CD14-positive monocyte (primary cell): ENCODE results near the gene ACSL6. TPM values are rescaled to one million over a fixed set of nuclear protein-coding genes. Genes with fewer than 3 reads are reported as not detected.

Experiments used
- DNase-seq, 3 donors: peaks; one replicate each; pipeline ENCODE4 v3.0.0-alpha.2; 2011 to 2022
- H2AFZ ChIP-seq: 2 replicates; pipeline ENCODE4 v1.6.0; 2012; ENCODE audit warnings: mild to moderate bottlenecking, low read depth, low read length, inconsistent platforms; ENCODE audit not compliant: insufficient read depth, poor library complexity, severe bottlenecking
- H3K27ac ChIP-seq, 2 donors: 1 replicate in 1 of 2; 2 replicates in 1 of 2; pipeline ENCODE4 v1.5.1; 2012 to 2013; ENCODE audit warnings: low read length in 2 of 2, control low read depth in 1 of 2, inconsistent platforms in 1 of 2, low read depth in 1 of 2, mild to moderate bottlenecking in 1 of 2
- H3K27me3 ChIP-seq, 2 donors: one replicate each; pipeline versions ENCODE4 v1.6.0 to v1.6.1; 2011 to 2013; ENCODE audit warnings: low read length in 2 of 2; ENCODE audit not compliant: control insufficient read depth in 2 of 2, insufficient read depth in 2 of 2
- H3K36me3 ChIP-seq, 2 donors: replicated peaks in 1 of 2; 1 replicate in 1 of 2; 2 replicates in 1 of 2; pipeline versions ENCODE4 v1.5.1 to v1.6.1; 2012 to 2013; ENCODE audit warnings: low read length in 2 of 2, control low read depth in 1 of 2, inconsistent platforms in 1 of 2, mild to moderate bottlenecking in 1 of 2; ENCODE audit not compliant: insufficient read depth in 2 of 2, control insufficient read depth in 1 of 2
- H3K4me1 ChIP-seq, 2 donors: 1 replicate in 1 of 2; 2 replicates in 1 of 2; pipeline versions ENCODE4 v1.5.1 to v1.6.1; 2012 to 2013; ENCODE audit warnings: low read length in 2 of 2, control low read depth in 1 of 2, inconsistent platforms in 1 of 2, mild to moderate bottlenecking in 1 of 2, moderate library complexity in 1 of 2; ENCODE audit not compliant: insufficient read depth in 2 of 2, control insufficient read depth in 1 of 2
- H3K4me2 ChIP-seq: replicated peaks from 2 replicates; pipeline ENCODE3; 2012; ENCODE audit warnings: low read length, moderate library complexity, mild to moderate bottlenecking; ENCODE audit not compliant: poor library complexity, severe bottlenecking; ENCODE audit errors: extremely low read depth
- H3K4me3 ChIP-seq, 3 experiments: fragments of 200-600 bp in 1 of 3; sonication (generic) in 1 of 3; replicated peaks in 1 of 3; 1 replicate in 2 of 3; 2 replicates in 1 of 3; pipeline ENCODE4 v1.5.1; 2011 to 2013; ENCODE audit warnings: low read length in 3 of 3, mild to moderate bottlenecking in 3 of 3, control low read depth in 2 of 3, low read depth in 2 of 3, inconsistent platforms in 1 of 3, moderate library complexity in 1 of 3
- H3K79me2 ChIP-seq: 2 replicates; pipeline ENCODE4 v1.6.0; 2012; ENCODE audit warnings: mild to moderate bottlenecking, control low read depth, inconsistent platforms, low read length, moderate library complexity; ENCODE audit not compliant: insufficient read depth
- H3K9ac ChIP-seq: 2 replicates; pipeline ENCODE4 v1.6.0; 2017; ENCODE audit warnings: low read length, mild to moderate bottlenecking; ENCODE audit not compliant: insufficient read depth, poor library complexity, severe bottlenecking
- H3K9me3 ChIP-seq, 2 donors: replicated peaks in 1 of 2; 1 replicate in 1 of 2; 2 replicates in 1 of 2; pipeline versions ENCODE4 v1.5.1 to v1.6.1; 2012 to 2013; ENCODE audit warnings: low read length in 2 of 2, control low read depth in 1 of 2; ENCODE audit not compliant: control insufficient read depth in 1 of 2, insufficient read depth in 1 of 2
- H4K20me1 ChIP-seq: 2 replicates; pipeline ENCODE4 v1.6.0; 2012; ENCODE audit warnings: mild to moderate bottlenecking, low read length, control low read depth, moderate library complexity; ENCODE audit not compliant: insufficient read depth
- H3K27ac Mint-ChIP-seq, 7 donors: one replicate each; pipeline ENCODE4 v1.8.0; 2020; ENCODE audit warnings: mild to moderate bottlenecking in 7 of 7, mixed read lengths in 7 of 7, moderate library complexity in 6 of 7, inconsistent platforms in 2 of 7
- H3K27me3 Mint-ChIP-seq, 3 donors: one replicate each; pipeline ENCODE4 v1.8.0; 2021 to 2022; ENCODE audit warnings: low read depth in 3 of 3, mild to moderate bottlenecking in 3 of 3, mixed read lengths in 3 of 3, moderate library complexity in 3 of 3, inconsistent platforms in 1 of 3
- H3K36me3 Mint-ChIP-seq, 2 donors: one replicate each; pipeline ENCODE4 v1.8.0; 2020; ENCODE audit warnings: mixed read lengths in 2 of 2, inconsistent platforms in 1 of 2, mild to moderate bottlenecking in 1 of 2
- H3K4me1 Mint-ChIP-seq: one replicate; pipeline ENCODE4 v1.8.0; 2020; ENCODE audit warnings: mild to moderate bottlenecking, mixed read lengths
- H3K4me3 Mint-ChIP-seq, 2 donors: one replicate each; pipeline ENCODE4 v1.8.0; 2020; ENCODE audit warnings: mild to moderate bottlenecking in 2 of 2, mixed read lengths in 2 of 2, moderate library complexity in 1 of 2
- H3K9me3 Mint-ChIP-seq, 7 donors: one replicate each; pipeline ENCODE4 v1.8.0; 2020 to 2022; ENCODE audit warnings: mixed read lengths in 7 of 7, mild to moderate bottlenecking in 6 of 7, moderate library complexity in 6 of 7, inconsistent platforms in 2 of 7
- WGBS: methylation state at CpG from one replicate; pipeline ENCODE4 v1.1.5; 2013; ENCODE audit warnings: missing lambda C conversion rate; ENCODE audit not compliant: insufficient coverage; 5-methylcytosine and 5-hydroxymethylcytosine counted together
- intact Hi-C, 2 donors: fragments of 100-400 bp; cut with micrococcal nuclease; formaldehyde crosslinking; loops; one replicate each; pipeline versions ENCODE4 v1.15.0 to v1.15.1; 2023
- polyA plus RNA-seq, 3 donors: library from polyadenylated mRNA; depleted of rRNA in 1 of 3; unstranded in 2 of 3; stranded (reverse) in 1 of 3; fragments of 300-500 nt in 2 of 3; fragments of >200 nt in 1 of 3; fragmentation: Illumina TruSeq in 2 of 3; gene quantifications; 1 replicate in 2 of 3; 2 replicates in 1 of 3; pipeline ENCODE4 v1.2.3, GENCODE V29; 2012 to 2021
- TF ChIP-seq, protein P1 (sequence below): fragments of 200-600 bp; IDR thresholded peaks from one replicate; pipeline ENCODE4 v1.8.0; 2022; ENCODE audit warnings: antibody characterized with exemption, mild to moderate bottlenecking

The ACSL6 gene
- polyA plus RNA-seq, 3 donors = 0.45 TPM; not detected in 2

DNA sequence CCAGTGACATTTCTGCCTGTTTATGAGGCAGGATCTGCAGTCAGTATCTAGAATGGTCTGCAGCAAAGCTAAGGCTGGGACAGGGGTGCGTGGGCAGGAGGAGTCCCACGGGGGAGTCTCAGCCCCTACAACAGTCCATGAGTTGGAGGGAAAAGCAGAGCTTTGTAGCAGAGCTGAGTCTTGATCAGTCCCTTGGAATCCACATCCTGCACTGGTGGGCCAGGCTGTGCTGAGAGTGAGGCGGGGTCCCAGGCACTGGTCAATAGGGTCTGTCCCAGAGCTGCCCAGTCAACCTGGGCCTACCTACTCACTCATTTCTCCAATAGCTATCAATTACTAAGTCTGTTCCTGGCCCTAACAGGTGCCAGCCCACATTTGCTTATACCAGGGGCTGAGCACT is 5.9 kb downstream of the ACSL6 start:
- Histone ChIP-seq H3K79me2 (no peaks in the 10 kb centered on the region), H3K9me3 (peaks cover 0 to under 1% of the 10 kb centered on the region in 2 donors), H3K27ac (no peak overlapping the region), H3K4me3 (no peak overlapping the region), H4K20me1 (no peaks in the 10 kb centered on the region), H3K9ac (no peak overlapping the region), H3K4me2 (no peak overlapping the region), H2AFZ (no peak overlapping the region), H3K4me1 (peaks cover 0 to 3% of the 10 kb centered on the region in 2 donors), H3K36me3 (no peaks in the 10 kb centered on the region), H3K27me3 (peaks cover 18 to 25% of the 10 kb centered on the region in 2 donors)
- TF ChIP-seq, protein P1, sequence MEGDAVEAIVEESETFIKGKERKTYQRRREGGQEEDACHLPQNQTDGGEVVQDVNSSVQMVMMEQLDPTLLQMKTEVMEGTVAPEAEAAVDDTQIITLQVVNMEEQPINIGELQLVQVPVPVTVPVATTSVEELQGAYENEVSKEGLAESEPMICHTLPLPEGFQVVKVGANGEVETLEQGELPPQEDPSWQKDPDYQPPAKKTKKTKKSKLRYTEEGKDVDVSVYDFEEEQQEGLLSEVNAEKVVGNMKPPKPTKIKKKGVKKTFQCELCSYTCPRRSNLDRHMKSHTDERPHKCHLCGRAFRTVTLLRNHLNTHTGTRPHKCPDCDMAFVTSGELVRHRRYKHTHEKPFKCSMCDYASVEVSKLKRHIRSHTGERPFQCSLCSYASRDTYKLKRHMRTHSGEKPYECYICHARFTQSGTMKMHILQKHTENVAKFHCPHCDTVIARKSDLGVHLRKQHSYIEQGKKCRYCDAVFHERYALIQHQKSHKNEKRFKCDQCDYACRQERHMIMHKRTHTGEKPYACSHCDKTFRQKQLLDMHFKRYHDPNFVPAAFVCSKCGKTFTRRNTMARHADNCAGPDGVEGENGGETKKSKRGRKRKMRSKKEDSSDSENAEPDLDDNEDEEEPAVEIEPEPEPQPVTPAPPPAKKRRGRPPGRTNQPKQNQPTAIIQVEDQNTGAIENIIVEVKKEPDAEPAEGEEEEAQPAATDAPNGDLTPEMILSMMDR = no peak
- H3K27ac Mint-ChIP-seq = no peak overlapping the region
- H3K36me3 Mint-ChIP-seq = no peaks in the 10 kb centered on the region
- peaks cover 0 to 2% (median 0%) of the 10 kb centered on the region in 7 donors for H3K9me3 Mint-ChIP-seq
- no peak overlapping the region for H3K4me3 Mint-ChIP-seq
- H3K4me1 Mint-ChIP-seq = peaks cover 8% of the 10 kb centered on the region
- no peak for DNase-seq
- WGBS = 100% methylated on average over 3 of the region's 3 CpGs
- peaks cover 15 to 28% (median 28%) of the 10 kb centered on the region in 3 donors for H3K27me3 Mint-ChIP-seq
- intact Hi-C loops = loop anchor here in 1 of 2 donors (10.0 kb wide), 2 partner anchors 191 to 581 kb away; no protein-coding TSS in a partner anchor

DNA sequence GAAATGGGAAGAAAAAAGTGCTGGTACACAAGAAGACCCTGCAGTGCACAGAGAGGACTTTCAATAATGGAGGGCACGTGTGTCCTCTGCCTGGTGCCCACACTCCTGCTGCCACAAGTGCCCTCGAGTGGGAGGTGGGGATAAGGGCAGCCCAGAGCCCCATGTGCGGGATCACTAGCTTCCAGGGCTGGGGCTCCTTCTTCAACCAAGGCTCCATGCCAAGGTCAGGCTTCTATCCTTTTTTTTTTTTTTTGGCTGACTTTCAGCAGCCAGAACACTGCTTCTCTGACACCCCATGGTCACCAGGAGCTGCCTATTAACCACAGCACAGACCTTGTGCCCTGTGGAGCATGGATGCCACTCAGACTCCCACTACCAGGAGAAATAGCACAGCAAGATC is 7.5 kb downstream of the ACSL6 start:
- H3K4me3 ChIP-seq = no peak overlapping the region
- intact Hi-C loops = loop anchor here in 1 of 2 donors (10.0 kb wide), 2 partner anchors 189 to 579 kb away; no protein-coding TSS in a partner anchor

More for the DNA sequence above, 7.5 kb downstream of the ACSL6 start:
- Mint-ChIP-seq H3K9me3 (no peaks in the 10 kb centered on the region), H3K4me1 (peaks cover 8% of the 10 kb centered on the region), H3K36me3 (no peaks in the 10 kb centered on the region), H3K4me3 (no peak overlapping the region), H3K27me3 (peaks cover 2 to 12% (median 12%) of the 10 kb centered on the region in 3 donors), H3K27ac (no peak overlapping the region)
- WGBS = 100% methylated on average over 2 of the region's 3 CpGs
- Histone ChIP-seq H4K20me1 (no peaks in the 10 kb centered on the region), H3K79me2 (no peaks in the 10 kb centered on the region), H3K27ac (no peak overlapping the region), H3K9me3 (no peaks in the 10 kb centered on the region), H3K4me2 (no peak overlapping the region), H3K36me3 (no peaks in the 10 kb centered on the region), H3K27me3 (peaks cover 4 to 9% of the 10 kb centered on the region in 2 donors), H3K9ac (no peak overlapping the region), H3K4me1 (peaks cover 0 to 3% of the 10 kb centered on the region in 2 donors), H2AFZ (no peak overlapping the region)
- DNase-seq = no peak
- TF ChIP-seq, protein P1 = no peak
